ENCODE results near the gene OR2AG1.
"Not testable (repeated sequence)": the region's sequence is repeated elsewhere in the genome, so short reads cannot be mapped to it uniquely, and the experiment has no call there.

Gene OR2AG1

GRCh38 chr11:6794639-6795038 lies 11.8 kb downstream of the OR2AG1 start:
- DNase-seq: no peak

GRCh38 chr11:6799402-6799801 lies 16.6 kb downstream of the OR2AG1 start, which contains the start of gene OR6A2:
Gene OR6A2, minus strand, starts transcription at chr11:6799689. Its CDS starts 3,981 bp downstream, at chr11:6795708.
- no peak for DNase-seq

GRCh38 chr11:6801075-6801474 lies 18.3 kb downstream of the OR2AG1 start:
- DNase-seq: not testable (repeated sequence)

DNA sequence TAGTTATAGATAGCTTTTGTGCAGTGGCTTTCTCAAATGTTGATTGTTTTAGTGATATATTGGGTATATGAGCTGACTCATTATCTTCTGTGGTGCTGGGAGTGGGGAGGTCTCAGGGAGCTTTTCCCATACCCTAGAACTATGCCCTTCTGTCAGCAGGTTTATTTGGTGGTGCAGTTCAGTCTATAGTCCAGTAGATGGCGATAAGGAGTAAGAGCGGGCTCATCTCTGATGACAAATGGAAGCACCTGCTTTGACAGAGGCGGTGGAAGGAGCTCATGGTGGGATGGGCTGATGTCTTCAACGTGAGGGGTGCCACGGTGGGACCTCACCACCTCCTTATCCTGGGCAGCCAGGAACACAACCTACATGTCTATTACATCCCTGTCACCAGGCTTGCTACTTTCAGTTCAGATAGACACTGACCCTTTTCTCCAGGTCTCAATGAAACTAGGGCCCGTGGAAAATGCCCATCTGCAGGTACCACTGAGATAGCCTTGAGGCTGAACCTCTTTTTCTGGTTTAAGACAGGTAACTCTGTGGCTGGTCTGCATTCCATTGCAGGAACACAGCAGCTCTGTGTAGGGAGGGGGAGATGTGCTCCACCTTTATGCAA lies 29.7 kb downstream of the OR2AG1 start:
- DNase-seq: no peak

- DNase-seq: no peak
Observed at GRCh38 chr11:6813656-6814055, 30.8 kb downstream of the OR2AG1 start.

DNA sequence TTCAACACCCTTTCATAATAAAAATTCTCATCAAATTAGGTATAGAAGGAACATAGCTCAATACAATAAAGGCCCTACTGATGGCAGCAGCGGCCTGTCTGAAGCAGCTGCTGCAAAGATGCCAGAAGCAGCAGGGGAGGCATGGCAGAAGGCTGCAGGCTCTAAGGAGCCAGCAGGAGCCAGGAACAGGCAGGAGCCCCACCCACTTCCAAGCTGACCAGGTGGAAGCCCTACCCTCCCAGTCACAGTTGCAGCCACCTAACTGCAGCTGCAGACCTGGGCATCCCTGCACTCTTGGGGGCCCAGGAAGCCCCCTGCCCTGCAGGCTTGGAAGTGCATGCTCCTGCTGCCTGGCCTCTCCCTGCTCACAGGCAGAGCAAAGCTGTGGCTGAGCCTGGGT lies 34.9 kb downstream of the OR2AG1 start:
- DNase-seq: no peak

GRCh38 chr11:6818967-6819366 lies 36.1 kb downstream of the OR2AG1 start:
- DNase-seq: no peak

DNA sequence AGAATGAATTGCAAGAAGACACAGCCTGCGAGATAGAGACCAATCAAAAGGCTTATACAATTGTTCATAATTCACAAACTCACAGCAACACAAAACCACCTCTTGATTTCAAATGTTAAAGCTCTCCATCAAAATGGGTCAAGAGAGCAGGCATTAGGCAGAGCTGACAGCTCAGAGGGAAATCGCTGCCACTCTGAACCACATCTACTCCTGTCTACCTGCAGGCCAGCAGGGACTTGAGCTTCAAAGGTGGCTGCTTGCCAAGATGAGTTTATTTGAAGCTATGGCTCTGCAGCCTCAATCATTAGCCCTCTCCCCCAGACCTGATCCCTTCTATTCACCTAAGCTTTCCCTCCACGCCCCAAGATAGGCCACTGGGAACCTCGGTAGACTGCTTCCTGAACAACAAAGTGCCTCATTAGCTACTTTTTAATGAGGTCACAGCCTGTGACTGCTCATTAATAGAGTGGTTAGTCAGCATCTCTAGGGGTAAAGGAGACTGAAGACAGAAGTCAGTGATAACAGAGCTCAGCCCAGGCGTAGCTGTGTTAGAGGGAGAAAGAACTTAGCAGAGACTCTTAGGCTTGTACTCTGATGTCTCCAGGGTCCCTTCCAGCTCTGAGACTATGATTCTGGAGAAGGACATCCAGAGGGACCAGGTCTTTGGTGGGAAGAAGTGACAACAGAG lies 41.5 kb downstream of the OR2AG1 start:
- DNase-seq: no peak

- DNase-seq: no peak
Observed at GRCh38 chr11:6825231-6825744, 42.5 kb downstream of the OR2AG1 start.

DNA sequence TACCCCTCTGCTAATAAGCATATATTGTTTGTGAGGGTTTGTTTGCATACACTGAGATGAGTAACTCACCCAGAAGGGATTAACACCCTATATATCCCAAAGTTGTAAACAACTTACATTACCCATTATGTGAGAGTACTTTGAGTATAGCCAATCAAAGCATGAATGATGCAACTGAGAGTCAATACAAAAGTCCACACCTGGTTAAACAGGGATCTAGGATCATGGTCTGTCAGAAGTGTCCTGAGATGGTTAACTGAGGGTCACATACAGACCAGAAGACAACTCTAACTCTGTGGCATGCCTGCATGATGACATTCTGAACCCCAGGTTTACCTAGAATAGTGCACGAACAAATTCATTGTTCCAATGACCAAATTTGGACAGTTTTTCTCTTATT lies 45.3 kb downstream of the OR2AG1 start:
- no peak for DNase-seq

DNA sequence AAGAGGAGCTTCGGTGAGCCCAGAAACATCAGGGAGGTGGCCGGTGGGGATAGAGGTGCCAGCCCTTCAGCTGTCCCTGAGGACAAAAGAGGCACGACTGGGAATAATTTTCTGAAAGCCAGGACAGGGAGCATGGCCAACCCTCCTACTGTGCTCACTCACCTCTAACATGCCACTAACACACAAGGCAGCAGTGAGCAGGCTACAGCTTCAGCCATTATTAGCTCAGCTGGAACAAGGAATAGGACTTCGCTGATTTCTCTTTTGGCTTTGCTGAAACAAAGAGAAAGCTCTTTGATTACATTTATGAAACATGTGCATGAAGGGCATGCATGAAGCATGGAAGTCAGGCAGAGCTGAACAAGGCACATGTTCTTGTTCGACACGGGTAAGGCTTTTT lies 50.5 kb downstream of the OR2AG1 start:
- no peak for DNase-seq

DNA sequence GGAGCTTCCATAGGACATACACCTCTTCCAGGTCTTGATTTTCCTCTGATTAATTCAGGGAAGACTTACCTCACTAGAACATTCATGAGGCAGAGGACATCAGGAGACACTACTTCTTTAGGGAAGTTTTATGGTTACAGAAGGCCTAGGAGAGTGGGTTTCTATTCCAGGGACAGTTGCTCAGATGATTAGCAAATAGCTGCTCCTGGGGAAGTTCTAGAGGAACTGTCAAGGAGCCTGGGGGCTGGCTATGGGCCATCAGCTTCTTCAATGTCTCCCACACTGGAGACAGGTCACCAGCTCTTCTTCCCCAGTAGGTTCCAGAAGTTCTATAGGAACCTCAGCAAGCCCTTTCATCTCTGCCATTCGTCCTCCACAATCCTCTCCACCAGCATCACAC lies 51.2 kb downstream of the OR2AG1 start:
- no peak for DNase-seq

Measured in NCI-H1436 treated with DMSO at 0.1 percent for 48 hours (cell line).